ENCODE measurements around the gene ERF. TPM values are rescaled to one million over a fixed set of nuclear protein-coding genes. Genes with fewer than 3 reads are reported as not detected.

The ERF gene
- total and polyA plus RNA-seq, 4 experiments from 2014 or later, result 2.7 to 39.9 (median 21.1) TPM

DNA sequence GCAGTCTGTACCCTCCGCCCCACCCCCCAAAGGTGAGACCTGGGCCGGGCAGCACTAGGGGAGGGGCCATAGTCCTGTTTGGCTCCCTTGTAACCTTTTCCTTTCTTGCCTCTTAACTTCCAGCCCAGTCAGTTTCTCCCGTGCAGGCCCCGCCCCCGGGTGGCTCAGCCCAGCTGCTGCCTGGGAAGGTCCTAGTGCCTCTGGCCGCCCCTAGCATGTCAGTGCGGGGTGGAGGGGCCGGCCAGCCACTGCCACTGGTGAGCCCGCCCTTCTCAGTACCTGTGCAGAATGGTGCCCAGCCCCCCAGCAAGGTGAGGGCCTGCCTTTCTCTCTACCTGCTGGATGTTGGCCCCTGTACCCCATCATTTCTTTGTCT lies 36.5 kb upstream of the ERF start:
- peak overlapping the region in 1 of 8 donors; percentile 8 for H3K4me3 Mint-ChIP-seq
- H3K4me3 ChIP-seq (ENCODE audit: low read length in 2 of 2), result no peak overlapping the region

GRCh38 chr19:42290523-42291434 lies 35.9 kb upstream of the ERF start:
- H3K4me1 Mint-ChIP-seq, result peaks cover 8 to 19% (median 12%) of the 10 kb centered on the region in 4 donors
- Histone ChIP-seq H3K9me3 (ENCODE audit: control insufficient read depth in 1 of 2, low read length in 2 of 2) (no peaks in the 10 kb centered on the region), H3K4me3 (ENCODE audit: low read length in 2 of 2) (no peak overlapping the region), H3K27me3 (ENCODE audit: insufficient read depth, low read length) (no peaks in the 10 kb centered on the region), H3K4me1 (ENCODE audit: insufficient read depth, low read length) (peaks cover 14% of the 10 kb centered on the region), H3K27ac (ENCODE audit: low read depth, low read length) (no peak overlapping the region), H3K36me3 (ENCODE audit: insufficient read depth, low read length) (peaks cover 43% of the 10 kb centered on the region)
- CTCF ChIA-PET (ENCODE audit: partially characterized antibody), result interaction anchor here (0.7 to 1.0 kb wide), 2 partner anchors 50 to 186 kb away, joined by 3 read pairs; no protein-coding TSS in a partner anchor
- intact Hi-C loops (cut with micrococcal nuclease), result no loop called here
- H3K36me3 Mint-ChIP-seq, result peaks cover 9 to 55% of the 10 kb centered on the region in 2 donors
- peak; percentile 43 to 61 (median 48) for DNase-seq
- H3K9me3 Mint-ChIP-seq, result no peaks in the 10 kb centered on the region
- peak overlapping the region in 1 of 8 donors; percentile 20 for H3K4me3 Mint-ChIP-seq
- H3K27ac Mint-ChIP-seq, result no peak overlapping the region
- H3K27me3 Mint-ChIP-seq, result no peaks in the 10 kb centered on the region
- POLR2A ChIA-PET (ENCODE audit: partially characterized antibody), result no interaction called here

More for the DNA sequence above, 36.5 kb upstream of the ERF start:
- peaks cover 3 to 19% (median 10%) of the 10 kb centered on the region in 4 donors for H3K4me1 Mint-ChIP-seq
- Histone ChIP-seq H3K36me3 (ENCODE audit: insufficient read depth, low read length) (peaks cover 43% of the 10 kb centered on the region), H3K4me1 (ENCODE audit: insufficient read depth, low read length) (peaks cover 8% of the 10 kb centered on the region), H3K27ac (ENCODE audit: low read depth, low read length) (no peak overlapping the region), H3K9me3 (ENCODE audit: control insufficient read depth in 1 of 2, low read length in 2 of 2) (no peaks in the 10 kb centered on the region), H3K27me3 (ENCODE audit: insufficient read depth, low read length) (no peaks in the 10 kb centered on the region)
- POLR2A ChIA-PET (ENCODE audit: partially characterized antibody), result interaction anchor here (1.0 kb wide), 1 partner anchor 9 kb away, joined by 3 read pairs; no protein-coding TSS in a partner anchor
- peaks cover 9 to 54% of the 10 kb centered on the region in 2 donors for H3K36me3 Mint-ChIP-seq
- no peaks in the 10 kb centered on the region for H3K9me3 Mint-ChIP-seq
- no peaks in the 10 kb centered on the region for H3K27me3 Mint-ChIP-seq
- peak overlapping the region in 4 of 7 donors; percentile 43 to 84 (median 67) for H3K27ac Mint-ChIP-seq
- CTCF ChIA-PET (ENCODE audit: partially characterized antibody), result no interaction called here
- peak in 1 of 5 donors; percentile 39 for DNase-seq
- intact Hi-C loops (cut with micrococcal nuclease), result no loop called here

GRCh38 chr19:42290136-42290522 lies 35.2 kb upstream of the ERF start:
- no peak overlapping the region for H3K4me3 Mint-ChIP-seq
- no peaks in the 10 kb centered on the region for H3K9me3 ChIP-seq (ENCODE audit: control insufficient read depth in 1 of 2, low read length in 2 of 2)
- no peak overlapping the region for H3K27ac ChIP-seq (ENCODE audit: low read depth, low read length)
- DNase-seq, result no peak
- peaks cover 11 to 23% (median 17%) of the 10 kb centered on the region in 4 donors for H3K4me1 Mint-ChIP-seq
- ChIA-PET CTCF (ENCODE audit: partially characterized antibody) (interaction anchor here (0.7 to 1.0 kb wide), 2 partner anchors 49 to 185 kb away, joined by 3 read pairs; no protein-coding TSS in a partner anchor), POLR2A (ENCODE audit: partially characterized antibody) (no interaction called here)
- no peak overlapping the region for H3K27ac Mint-ChIP-seq
- intact Hi-C loops (cut with micrococcal nuclease), result no loop called here
- H3K4me3 ChIP-seq (ENCODE audit: low read length in 2 of 2), result no peak overlapping the region
- peaks cover 9 to 51% of the 10 kb centered on the region in 2 donors for H3K36me3 Mint-ChIP-seq
- H3K27me3 Mint-ChIP-seq, result no peaks in the 10 kb centered on the region
- H3K27me3 ChIP-seq (ENCODE audit: insufficient read depth, low read length), result no peaks in the 10 kb centered on the region
- peaks cover 43% of the 10 kb centered on the region for H3K36me3 ChIP-seq (ENCODE audit: insufficient read depth, low read length)
- H3K9me3 Mint-ChIP-seq, result no peaks in the 10 kb centered on the region
- H3K4me1 ChIP-seq (ENCODE audit: insufficient read depth, low read length), result peaks cover 20% of the 10 kb centered on the region

DNA sequence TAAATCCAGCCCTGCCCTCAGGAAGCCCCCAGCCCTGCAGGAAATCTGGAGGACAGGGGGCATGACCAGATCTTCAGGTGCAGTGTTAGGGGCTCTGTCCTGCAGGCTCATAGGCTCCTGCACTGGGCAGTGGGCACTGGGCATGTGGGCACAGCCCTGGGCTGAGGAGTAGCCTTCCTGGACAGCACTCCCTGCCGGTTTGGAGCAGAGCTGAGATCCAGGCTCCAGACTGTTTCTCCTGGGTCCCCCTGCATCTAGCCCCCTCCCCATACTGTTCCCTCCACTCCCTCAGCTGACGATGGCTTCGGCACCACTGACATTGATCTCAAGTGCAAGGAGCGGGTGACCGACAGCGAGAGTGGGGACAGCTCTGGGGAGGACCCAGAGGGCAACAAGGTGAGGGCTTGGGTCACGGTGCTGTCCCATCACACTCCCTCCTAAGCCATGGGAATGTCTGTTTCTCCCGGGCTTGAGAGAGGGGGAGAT lies 34.7 kb upstream of the ERF start:
- Histone ChIP-seq H3K36me3 (ENCODE audit: insufficient read depth, low read length) (peaks cover 43% of the 10 kb centered on the region), H3K27me3 (ENCODE audit: insufficient read depth, low read length) (no peaks in the 10 kb centered on the region), H3K27ac (ENCODE audit: low read depth, low read length) (no peak overlapping the region), H3K4me3 (ENCODE audit: low read length in 2 of 2) (no peak overlapping the region), H3K4me1 (ENCODE audit: insufficient read depth, low read length) (peaks cover 25% of the 10 kb centered on the region), H3K9me3 (ENCODE audit: control insufficient read depth in 1 of 2, low read length in 2 of 2) (no peaks in the 10 kb centered on the region)
- H3K4me3 Mint-ChIP-seq, result no peak overlapping the region
- DNase-seq, result peak in 1 of 5 donors; percentile 19
- ChIA-PET CTCF (ENCODE audit: partially characterized antibody) (interaction anchor here (0.7 to 1.4 kb wide), 3 partner anchors 49 to 185 kb away, joined by 3 read pairs; no protein-coding TSS in a partner anchor), POLR2A (ENCODE audit: partially characterized antibody) (no interaction called here)
- H3K27me3 Mint-ChIP-seq, result no peaks in the 10 kb centered on the region
- peak overlapping the region in 1 of 7 donors; percentile 75 for H3K27ac Mint-ChIP-seq
- peaks cover 9 to 55% of the 10 kb centered on the region in 2 donors for H3K36me3 Mint-ChIP-seq
- peaks cover 16 to 28% (median 22%) of the 10 kb centered on the region in 4 donors for H3K4me1 Mint-ChIP-seq
- H3K9me3 Mint-ChIP-seq, result no peaks in the 10 kb centered on the region
- intact Hi-C loops (cut with micrococcal nuclease), result no loop called here

GRCh38 chr19:42288881-42289555 lies 34.1 kb upstream of the ERF start:
- DNase-seq, result peak in 1 of 5 donors; percentile 26
- H3K9me3 Mint-ChIP-seq, result no peaks in the 10 kb centered on the region
- Histone ChIP-seq H3K9me3 (ENCODE audit: control insufficient read depth in 1 of 2, low read length in 2 of 2) (no peaks in the 10 kb centered on the region), H3K4me1 (ENCODE audit: insufficient read depth, low read length) (peaks cover 26% of the 10 kb centered on the region), H3K4me3 (ENCODE audit: low read length in 2 of 2) (no peak overlapping the region), H3K27ac (ENCODE audit: low read depth, low read length) (no peak overlapping the region), H3K36me3 (ENCODE audit: insufficient read depth, low read length) (peaks cover 43% of the 10 kb centered on the region), H3K27me3 (ENCODE audit: insufficient read depth, low read length) (no peaks in the 10 kb centered on the region)
- H3K27ac Mint-ChIP-seq, result peak overlapping the region in 1 of 7 donors; percentile 75
- intact Hi-C loops (cut with micrococcal nuclease), result no loop called here
- no peak overlapping the region for H3K4me3 Mint-ChIP-seq
- H3K4me1 Mint-ChIP-seq, result peaks cover 16 to 29% (median 22%) of the 10 kb centered on the region in 4 donors
- no peaks in the 10 kb centered on the region for H3K27me3 Mint-ChIP-seq
- ChIA-PET CTCF (ENCODE audit: partially characterized antibody) (interaction anchor here (0.8 to 1.4 kb wide), 4 partner anchors 9 to 180 kb away, joined by 3 to 6 read pairs (median 4); no protein-coding TSS in a partner anchor), POLR2A (ENCODE audit: partially characterized antibody) (interaction anchor here (1.1 to 1.3 kb wide), 2 partner anchors 10 to 20 kb away, joined by 3 read pairs; partner anchors contain the start of gene CIC)
- peaks cover 9 to 51% of the 10 kb centered on the region in 2 donors for H3K36me3 Mint-ChIP-seq

GRCh38 chr19:42288387-42288786 lies 33.5 kb upstream of the ERF start:
- Histone ChIP-seq H3K27me3 (ENCODE audit: insufficient read depth, low read length) (no peaks in the 10 kb centered on the region), H3K36me3 (ENCODE audit: insufficient read depth, low read length) (peaks cover 43% of the 10 kb centered on the region), H3K4me1 (ENCODE audit: insufficient read depth, low read length) (peaks cover 26% of the 10 kb centered on the region), H3K9me3 (ENCODE audit: control insufficient read depth in 1 of 2, low read length in 2 of 2) (no peaks in the 10 kb centered on the region), H3K4me3 (ENCODE audit: low read length in 2 of 2) (no peak overlapping the region), H3K27ac (ENCODE audit: low read depth, low read length) (no peak overlapping the region)
- ChIA-PET POLR2A (ENCODE audit: partially characterized antibody) (interaction anchor here (1.1 to 1.3 kb wide), 2 partner anchors 9 to 19 kb away, joined by 3 read pairs; partner anchors contain the start of gene CIC), CTCF (ENCODE audit: partially characterized antibody) (interaction anchor here (0.8 to 1.4 kb wide), 5 partner anchors 8 to 180 kb away, joined by 3 to 6 read pairs (median 4); no protein-coding TSS in a partner anchor)
- Mint-ChIP-seq H3K27ac (peak overlapping the region in 3 of 7 donors; percentile 6 to 84 (median 75)), H3K4me1 (peaks cover 16 to 29% (median 22%) of the 10 kb centered on the region in 4 donors), H3K36me3 (peaks cover 9 to 45% of the 10 kb centered on the region in 2 donors), H3K9me3 (no peaks in the 10 kb centered on the region), H3K27me3 (no peaks in the 10 kb centered on the region), H3K4me3 (no peak overlapping the region)
- intact Hi-C loops (cut with micrococcal nuclease), result no loop called here
- peak in 1 of 5 donors; percentile 31 for DNase-seq
